HG02884 (cell line): ENCODE data around the gene IRS2.

Experiments
- ATAC-seq: cut with Tn5 transposase; IDR thresholded peaks from one replicate; pipeline ENCODE4 v1.9.1; 2021; ENCODE audit warnings: mild to moderate bottlenecking, moderate library complexity; ENCODE audit not compliant: unreplicated experiment

IRS2 gene

DNA sequence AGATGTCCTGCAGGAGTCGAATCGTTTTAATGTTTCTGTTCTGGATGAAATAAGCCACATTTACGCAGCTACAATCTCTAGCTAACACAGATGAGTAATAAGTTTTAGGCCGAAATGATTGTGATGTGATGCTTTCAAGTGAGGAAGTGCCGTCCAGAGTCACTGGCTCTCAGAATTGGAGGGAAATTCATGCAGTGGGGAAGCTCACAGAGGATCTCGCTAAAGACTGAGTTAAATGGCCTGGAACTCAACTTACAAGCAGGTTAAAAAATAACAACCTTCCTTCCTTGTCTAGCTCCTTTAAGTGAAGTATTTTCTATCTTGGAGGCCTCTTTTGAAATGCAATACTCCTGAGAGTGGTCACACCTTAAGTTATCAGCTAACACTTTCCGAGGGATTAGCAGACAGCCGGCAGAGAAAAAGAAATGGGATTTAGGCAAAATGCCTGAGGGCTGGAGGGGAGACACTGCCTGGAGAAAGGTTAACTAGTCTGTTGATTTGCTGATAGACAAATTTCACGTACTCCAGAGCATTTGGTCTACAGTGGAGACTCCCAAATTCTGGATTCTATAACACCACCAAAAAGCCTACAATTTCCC is 74.2 kb downstream of the IRS2 start:
- no peak for ATAC-seq

DNA sequence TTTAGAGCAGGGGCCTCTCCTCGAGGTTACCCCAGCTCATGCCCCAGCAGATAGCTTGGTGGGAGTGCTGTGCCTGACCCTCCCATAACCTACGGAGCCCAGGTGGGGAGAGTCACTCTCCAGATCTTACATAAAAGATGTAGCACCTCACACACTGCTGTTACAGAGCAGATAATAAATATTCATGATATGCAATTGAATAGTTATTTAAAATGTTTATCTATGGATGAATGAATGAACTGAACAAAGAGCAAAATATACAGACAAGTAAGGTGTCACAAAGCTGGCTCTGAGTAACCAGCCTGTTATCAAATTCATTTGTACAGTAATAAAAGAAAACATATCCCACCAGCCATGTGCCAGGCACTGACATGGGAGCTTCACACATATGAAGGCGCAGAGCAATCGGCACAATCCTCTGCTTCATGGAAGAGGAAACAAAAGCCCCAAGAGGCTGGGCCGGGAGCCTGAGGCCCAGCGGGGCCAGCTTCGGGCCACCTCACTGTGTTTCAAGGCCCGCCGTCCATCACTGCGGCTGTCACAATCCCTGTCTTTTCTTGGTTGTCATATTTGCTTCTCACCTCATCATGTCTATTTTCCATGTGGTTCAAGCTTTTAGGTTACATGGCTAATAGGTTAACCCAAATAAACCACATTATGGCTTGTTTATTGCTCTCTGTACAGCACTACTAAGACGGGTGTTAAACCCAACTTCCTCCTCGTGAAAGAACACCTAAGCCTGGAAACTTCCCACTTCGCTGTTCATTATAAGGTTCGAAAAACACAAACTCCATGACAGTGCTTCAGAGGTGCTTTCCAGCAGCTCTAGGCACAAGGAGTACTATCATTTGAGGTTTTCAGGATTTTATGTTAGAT is 78.4 kb downstream of the IRS2 start:
- ATAC-seq = no peak

DNA sequence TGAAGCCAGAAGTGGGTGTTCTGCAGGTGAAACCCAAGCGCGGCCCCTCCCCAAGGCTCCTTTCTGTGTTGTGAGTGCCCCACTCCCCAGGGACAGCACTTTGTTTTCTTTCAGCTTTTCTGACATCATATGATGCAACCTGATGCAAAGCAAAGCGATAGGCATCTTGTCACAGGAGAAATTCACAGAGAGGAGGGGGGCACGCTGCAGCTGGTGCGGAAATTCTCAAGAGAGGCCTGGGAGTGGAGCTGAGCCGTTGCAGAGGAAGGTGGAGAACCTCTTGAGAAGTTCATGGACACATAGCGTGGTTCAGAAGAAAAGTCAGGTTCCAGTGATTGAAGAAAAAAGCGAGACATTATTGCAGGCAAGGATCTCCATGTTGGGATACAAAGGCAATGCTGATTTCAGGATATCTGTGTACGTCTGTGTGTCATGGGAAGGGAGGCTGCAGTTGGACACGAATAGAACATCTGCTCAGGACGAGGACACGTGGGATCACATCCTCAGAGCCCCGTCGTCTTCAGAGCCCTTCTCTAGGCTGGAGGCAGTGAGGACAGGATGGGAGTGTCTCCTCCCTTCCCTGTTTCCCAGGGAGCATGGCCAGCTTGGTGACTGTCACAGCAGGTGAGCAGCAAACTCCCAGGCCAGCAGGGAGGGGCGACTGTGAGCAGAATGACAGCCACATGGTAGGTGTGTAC is 79.2 kb downstream of the IRS2 start:
- no peak for ATAC-seq

DNA sequence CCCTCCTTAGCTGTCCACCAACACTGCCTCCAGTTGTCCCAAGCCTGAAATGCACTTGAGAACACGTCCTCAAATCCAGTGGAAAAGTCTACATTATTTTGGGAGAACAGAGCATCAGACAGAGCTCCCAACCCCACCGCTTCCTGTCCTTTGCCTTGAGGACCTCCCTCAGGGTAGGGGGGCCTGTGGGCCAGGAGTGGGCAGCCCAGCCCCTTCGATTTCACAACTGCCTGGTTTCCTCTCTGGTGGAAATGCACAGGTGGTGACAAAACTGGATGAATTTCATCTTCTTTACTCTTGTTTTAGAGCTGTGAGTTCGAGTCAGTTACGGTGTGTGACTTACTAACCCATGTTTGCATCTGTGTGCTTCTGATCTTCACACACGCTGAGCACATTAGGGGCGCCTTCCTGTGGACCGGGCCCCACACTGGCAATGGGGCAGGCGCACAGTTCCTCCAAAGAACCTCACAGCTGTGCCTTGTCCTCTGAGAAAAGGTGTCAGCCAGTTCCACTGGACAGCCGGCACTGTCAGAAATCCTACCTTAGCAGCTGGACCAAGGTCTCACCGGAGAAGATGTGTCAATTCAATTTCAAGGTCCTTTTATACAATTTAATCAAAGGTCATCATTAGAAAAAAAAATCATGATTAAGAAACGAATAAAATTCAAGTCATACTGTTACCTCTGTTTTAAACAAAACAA is 80.2 kb downstream of the IRS2 start:
- no peak for ATAC-seq

DNA sequence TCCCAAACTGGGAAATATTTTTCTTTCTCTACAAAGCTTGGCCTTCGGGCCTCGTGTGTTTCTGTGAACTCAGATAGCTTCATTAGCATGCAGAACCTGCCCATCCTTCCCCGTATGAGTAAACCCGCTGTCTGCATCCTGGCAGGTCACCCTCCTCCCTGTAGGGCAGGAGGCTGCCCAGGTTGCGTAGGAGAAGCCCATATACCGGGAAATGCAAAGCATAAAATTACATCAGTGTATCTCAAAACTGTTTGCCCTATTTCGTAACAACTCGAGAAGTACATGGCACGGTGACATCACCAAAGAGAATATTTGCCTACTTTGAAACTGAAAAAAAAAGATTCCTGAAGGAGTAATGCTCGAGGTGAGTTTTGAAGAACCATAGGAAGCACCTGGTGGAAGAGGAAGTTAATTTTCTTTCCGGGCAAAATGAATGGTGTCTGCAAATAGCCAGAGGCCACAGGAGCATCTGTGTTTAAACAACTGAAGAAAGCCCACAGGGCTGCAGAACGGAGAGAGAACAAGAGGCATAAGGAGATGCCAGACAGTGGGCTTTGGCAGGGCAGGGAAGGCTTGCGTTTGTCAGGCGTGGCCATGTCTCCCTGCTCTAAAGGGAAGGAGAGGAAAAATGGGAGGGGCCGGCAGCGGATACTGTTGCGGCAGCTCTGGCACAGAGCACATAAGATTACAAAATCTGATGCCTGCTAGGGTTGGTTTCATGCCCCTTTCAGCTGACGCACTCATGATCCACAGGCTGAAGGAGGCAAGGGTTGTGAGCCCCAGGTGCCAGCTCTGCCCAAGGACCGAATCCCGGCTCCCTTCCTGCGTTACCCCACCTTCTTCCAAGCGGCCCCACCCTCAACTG is 81.4 kb downstream of the IRS2 start:
- no peak for ATAC-seq

DNA sequence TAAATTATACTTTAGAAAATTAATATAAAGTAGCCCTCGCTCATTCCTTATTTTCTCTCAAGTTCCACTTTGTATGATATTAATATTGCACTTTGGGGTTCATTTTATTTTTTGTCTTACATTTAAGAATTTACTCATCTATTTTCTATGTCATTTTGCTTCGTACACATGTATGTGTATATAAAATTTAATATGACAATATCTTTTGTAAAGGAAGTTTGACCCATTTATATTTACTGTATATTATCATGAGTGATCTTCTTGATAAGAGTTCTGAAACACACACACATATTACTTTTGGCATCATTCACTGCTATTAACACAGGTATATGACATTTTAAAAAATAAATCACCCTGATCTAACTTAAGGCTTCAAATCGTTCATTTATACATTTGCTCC is 83.1 kb downstream of the IRS2 start:
- ATAC-seq = no peak
